Measurements from ENCODE around the gene USP35.

The USP35 gene

DNA sequence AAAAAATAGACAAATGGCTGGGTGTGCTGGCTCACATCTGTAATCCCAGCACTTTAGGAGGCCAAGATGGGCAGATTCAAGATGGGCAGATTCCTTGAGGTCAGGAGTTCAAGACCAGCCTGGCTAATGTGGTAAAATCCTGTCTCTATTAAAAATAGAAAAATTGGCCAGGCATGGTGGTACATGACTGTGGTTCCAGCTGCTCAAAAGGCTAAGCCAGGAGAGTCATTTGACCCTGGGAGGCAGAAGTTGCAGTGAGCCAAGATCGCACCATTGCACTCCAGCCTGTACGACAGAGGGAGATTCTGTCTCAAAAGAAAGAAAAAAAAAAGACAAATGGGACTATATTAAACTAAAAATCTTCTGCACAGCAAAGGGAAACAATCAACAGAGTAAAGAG lies 55.4 kb downstream of the USP35 start:
- no peak for DNase-seq

DNA sequence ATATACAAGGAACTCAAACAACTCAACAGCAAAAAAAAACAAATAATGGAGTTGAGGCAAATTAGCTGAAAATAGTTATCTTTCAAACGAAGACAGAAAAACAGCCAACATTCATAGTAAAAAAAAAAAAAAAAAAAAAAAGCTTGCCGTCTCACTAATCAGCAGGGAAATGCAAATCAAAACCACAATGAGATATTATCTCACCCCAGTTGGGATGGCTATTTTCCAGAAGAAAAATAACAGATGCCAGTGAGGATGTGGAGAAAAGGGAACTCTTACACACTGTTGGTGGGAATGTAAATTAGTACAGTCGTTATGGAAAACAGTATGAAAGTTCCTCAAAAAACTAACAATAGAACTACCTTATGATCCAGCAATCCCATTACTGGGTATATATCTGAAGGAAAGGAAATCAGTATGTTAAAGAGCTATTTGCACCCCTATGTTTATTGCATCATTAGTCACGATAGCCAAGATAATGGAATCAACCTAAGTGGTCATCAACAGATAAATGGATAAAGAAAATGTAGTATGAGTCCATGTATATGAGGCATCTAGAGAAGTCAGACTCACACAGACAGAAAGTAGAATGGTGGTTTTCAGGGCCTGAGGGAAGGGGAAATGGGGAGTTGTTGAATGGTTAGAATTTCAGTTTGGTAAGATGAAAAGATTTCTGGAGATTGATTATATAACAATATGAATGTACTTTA lies 56.0 kb downstream of the USP35 start:
- no peak for DNase-seq

DNA sequence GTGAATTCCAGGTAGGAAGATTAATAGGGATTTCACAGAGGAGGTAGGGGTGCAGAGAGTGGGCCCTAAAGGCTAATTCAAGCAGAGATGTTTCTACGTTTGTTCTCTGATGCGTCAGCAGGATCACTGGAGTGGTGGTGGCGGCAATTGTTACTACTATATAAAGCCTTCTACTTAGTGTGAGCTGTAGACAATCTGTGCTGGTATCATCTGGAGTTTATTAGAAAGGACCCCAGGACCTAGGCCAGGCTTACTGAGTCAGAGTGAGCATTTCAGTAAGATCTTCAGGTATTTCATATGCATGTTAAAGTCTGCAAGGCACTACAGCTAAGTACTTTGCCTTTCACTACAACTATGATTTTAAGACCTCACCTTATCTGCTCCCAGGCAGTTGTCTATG lies 59.5 kb downstream of the USP35 start:
- no peak for DNase-seq

DNA sequence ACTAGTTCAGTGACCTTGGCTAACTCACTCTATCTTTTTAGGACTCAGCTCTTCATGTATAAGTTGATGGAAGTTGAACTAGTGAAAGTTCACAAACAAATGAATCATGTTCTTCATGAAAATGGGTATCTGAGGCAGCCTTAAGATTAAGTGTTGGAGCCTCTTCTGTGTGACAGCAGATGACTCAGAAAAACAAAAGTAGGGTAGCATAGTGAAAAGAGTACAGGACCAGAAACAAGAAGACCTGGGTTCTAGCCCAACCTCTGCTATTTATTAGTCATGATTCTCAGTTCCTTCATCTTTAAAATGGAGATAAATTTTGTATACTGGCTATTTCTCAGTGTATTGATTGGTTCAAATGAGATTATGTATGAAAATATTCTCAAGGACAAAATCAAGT lies 60.2 kb downstream of the USP35 start:
- no peak for DNase-seq

DNA sequence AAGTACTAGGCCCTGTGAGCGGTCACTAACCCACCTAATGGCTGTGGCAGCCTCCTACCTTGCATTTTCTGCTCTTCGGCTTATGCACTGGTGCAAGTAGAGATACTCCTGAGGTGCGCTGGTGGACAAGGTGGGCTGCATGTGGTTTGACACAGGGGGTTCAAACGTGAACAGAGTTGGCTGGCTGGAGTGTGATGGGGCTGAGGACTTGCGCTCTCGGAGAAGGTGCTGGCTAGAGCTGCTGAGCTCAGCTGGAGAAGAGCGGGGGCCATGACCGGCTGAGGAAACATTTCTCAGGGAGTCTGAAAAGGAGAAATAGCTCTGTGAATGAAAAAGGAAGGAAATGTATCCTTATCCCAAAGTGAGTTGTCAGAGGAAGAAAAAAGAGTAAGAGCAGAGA lies 61.4 kb downstream of the USP35 start:
- DNase-seq: no peak

DNA sequence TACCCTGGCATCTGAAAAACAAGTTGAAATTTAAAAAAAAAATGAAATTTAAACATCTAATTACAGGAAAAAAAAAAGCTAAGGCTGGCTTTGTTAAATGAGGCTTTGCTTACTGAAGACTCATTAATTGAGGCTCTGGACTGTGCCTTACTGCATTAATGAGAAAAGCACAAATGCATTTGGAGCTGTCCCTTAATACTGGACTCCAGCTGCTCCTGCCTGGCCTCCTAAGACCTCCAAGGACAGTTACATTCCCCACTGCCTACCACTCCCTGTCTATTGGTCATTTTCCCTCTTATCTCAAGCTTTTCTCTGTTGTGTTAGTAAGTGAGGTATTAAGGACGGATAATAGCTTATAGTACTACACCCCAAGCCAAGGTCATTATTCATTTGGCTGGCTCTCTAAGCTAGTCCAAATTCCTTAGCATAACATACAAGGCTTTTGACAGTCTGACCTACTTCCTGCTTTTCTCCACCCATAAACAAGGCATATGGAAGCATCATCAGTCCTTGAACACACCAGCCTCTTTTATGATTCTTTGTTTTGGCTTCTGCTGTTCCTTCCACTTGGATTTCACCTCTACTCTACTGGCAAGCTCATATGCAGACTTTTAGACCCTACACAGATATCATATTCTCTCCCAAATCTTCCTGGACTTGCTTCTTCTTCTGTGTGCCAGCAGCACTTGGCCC lies 62.5 kb downstream of the USP35 start:
- DNase-seq: no peak

DNA sequence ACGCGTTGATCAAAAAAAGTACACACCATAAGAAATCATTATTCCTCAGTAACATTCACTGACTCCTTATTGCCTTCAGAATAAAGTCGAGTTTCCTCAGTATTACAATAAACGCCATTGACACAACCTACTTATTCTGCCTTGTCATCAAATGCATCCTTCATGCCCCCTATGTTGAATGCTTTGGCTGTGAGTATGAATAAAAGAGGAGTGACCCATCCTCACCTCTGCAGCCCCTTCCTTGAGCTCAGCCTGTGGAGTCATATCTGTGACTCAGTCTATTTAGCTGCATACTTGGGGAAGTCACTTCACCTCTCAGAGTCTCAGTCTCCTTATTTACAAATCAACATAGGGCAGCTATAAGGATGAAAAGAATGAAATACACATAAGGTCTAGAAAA lies 65.1 kb downstream of the USP35 start:
- DNase-seq: no peak

DNA sequence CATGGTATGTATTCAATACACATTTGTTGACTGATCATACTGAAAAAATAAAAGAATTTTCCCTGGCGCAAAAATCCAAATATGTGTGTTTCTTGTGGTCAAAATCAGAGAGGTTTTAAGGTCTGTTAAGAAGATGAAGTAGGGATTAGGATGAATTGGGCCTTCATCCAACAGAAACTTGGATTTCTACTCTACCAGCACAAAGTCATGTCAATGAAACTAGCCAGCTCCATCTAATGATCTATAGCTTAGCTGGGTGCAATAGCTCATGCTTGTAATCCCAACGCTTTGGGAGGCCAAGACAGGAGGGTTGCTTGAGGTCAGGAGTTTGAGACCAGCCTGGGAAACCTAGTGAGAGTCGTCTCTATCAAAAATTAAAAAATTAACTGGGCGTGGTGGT lies 65.5 kb downstream of the USP35 start:
- DNase-seq: no peak

DNA sequence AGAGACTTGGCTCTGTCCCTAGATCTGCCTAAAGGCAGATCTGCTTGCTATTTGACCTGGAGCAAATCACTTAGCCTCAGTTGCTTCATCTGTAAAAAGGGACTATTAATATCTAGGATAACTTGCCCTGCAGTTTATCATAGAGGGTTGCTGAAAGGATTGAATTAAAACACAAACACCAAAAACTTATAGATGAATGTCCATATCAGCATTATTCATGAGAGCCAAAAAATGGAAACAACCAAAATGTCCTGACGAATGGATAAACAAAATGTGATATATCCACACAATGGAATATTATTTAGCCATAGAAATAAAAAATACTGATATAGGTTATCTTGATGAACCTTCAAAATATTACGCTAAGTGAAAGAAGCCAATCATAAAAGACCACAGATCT lies 67.2 kb downstream of the USP35 start:
- no peak for DNase-seq

DNA sequence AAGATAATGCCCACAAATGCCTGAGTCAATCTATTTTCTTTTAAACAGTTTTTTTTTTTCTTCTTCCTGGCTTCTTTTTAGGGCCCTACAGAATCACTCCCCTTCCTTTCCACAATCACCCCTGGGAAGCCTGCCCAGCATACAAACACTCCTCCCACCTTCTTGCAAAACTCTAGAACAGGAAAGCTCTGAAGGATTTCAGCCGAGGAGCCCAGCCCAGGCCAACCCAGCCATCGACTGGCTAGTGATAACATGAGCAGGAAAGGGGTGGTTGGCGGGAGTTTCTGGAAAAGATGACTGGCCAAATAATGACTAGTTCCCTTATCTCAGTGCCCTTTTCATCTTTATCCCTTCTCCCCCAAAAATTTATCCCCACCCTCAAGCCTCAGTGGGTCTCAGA lies 68.2 kb downstream of the USP35 start:
- no peak for DNase-seq

DNA sequence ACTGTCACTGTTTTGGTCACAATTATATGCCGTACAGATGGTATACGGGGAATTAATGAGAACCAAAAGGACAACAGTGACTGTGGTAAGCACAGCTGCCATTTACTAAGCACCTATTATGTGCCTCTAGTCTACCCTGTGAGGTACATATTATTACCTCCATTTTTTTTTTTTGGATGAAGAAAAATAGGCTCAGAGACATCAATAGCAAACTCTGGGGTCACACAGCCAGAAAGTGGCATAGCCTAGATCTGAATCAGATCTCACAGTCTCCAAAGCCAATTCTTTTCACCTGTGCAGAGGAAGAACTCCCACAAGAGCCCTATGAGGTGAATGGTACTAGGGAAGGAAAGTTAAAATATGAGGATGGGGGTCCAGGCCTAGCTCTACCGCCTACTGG lies 68.9 kb downstream of the USP35 start:
- DNase-seq: no peak

DNA sequence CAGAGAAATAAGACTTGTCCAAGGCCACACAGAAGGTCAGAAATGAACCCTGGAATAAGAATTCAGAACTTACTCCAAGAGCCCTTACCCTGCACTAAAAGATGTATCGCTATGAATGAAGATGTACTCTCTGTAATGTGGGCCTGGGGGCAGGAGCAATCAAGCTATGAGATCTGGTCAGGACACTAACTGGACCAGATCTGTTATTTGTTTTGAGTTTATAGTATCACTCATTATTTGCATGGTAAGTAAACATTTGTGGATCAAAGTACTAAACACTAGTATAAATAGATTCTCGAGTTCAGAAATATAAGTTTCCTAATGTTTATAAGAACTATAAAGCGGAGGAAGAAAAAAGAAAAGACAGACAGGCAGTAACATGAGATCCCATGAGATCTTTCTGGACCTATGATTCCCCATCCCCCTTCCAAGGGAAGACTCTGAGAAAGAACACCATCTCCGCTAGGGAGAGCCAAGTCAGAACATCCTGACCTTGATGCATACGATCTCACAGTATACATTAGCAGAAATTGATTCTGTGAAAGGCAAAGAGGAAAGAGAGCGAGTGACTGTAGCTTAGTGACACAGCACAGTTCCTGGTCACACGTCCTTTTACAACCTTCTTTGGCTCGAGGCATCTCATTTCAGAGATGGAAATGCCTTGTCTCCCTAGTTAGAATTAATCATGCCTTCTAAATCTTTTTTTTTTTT lies 71.2 kb downstream of the USP35 start:
- no peak for DNase-seq

DNA sequence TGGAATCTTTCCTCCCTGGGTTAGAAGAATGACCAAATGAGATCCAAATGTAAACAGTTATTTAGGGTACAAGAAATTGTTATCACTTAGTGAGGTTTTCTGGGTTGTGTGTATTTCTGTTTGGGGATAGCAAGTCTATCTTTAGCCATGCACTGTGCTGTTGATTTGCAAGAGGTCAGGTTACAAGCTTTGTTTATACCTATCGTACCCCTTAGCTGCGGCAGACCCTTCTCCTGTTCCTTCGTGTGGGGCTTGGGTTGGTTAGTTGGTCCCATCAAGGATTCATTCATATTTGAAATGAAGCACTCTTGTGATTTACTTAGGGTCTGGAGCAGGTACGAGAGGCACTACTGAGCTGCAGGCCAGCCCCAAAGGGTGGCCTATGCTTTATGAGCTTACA lies 72.6 kb downstream of the USP35 start:
- DNase-seq: no peak

DNA sequence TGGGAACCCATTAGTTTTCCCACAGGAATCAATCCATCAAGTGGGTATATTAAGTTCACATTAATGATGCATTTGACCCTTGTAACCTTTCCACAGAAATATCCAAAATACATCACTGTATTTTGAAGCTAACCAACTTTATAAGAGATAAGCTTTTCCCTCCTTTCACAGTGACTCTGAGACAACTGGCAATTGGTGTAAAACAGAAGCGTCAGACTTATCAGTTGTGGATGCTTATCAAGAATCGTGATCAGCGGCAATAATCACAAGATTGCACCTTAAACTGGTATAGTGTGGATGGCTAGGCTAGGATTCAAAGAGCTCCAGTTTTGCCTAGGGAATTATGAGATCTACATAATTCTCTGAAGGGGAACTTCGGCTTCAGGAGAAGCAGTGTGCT lies 73.1 kb downstream of the USP35 start:
- DNase-seq: no peak

DNA sequence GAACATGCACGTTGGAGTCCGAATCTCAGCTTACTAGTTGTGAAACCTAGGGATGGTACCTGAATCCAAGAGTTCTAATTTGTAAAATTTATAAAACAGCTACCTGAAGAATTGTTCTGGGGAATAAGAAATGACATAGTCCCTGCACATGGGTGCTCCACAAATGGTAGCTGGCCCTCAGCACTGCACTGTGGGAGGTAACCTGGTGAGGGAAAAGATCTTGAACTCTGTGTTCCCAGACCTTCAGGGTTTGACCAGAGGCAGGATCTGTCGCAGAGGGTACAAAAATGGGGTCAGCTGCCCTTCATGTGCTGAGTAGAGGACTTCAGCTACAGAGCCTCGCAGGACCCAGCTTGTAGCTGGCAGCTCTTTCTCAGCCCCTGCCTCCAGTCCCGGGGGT lies 73.5 kb downstream of the USP35 start:
- no peak for DNase-seq

DNA sequence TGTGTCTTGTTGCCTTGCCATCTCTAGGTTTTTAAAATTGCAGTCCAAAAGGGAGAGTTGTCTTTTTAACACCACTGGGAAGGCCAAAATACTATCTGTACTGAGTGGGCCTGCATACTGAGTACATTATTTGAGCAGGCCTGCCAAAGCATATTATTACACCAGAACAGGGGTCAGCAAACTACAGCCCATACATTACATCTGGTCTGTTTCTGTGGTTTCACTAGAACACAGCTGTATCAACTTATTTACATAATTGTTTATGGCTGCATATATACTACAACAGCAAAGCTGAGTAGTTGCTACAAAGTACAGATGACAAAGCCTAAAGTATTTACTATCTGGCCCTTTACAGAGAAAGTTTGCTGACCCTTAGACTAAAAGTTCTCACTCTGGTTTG lies 74.0 kb downstream of the USP35 start:
- DNase-seq: no peak
